HG03060 (cell line): ENCODE data around the gene COL4A2.

ENCODE experiments used
- ATAC-seq: cut with Tn5 transposase; IDR thresholded peaks from one replicate; pipeline ENCODE4 v1.9.1; 2021; ENCODE audit warnings: low read depth, moderate number of reproducible peaks; ENCODE audit not compliant: unreplicated experiment

The COL4A2 gene

DNA sequence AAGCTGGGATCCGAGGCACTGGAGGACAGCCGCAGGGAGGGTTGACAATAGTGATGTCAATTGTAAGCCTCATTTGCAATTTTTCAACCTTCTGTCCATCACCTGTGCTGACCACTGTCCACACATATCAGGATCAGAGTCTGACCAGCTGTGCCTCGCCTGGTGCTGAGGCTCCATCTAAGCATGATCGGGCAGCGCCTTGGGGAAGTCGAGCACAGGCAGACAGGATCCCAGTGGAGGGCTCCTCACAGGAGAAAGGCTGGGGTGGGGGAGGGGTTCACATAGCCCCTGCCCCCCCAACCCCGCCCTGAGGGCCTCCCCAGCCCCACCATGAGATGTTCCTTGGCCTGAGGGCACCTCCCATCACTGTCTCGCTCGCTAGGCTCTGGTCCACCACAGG is 194.1 kb downstream of the COL4A2 start:
- no peak for ATAC-seq

DNA sequence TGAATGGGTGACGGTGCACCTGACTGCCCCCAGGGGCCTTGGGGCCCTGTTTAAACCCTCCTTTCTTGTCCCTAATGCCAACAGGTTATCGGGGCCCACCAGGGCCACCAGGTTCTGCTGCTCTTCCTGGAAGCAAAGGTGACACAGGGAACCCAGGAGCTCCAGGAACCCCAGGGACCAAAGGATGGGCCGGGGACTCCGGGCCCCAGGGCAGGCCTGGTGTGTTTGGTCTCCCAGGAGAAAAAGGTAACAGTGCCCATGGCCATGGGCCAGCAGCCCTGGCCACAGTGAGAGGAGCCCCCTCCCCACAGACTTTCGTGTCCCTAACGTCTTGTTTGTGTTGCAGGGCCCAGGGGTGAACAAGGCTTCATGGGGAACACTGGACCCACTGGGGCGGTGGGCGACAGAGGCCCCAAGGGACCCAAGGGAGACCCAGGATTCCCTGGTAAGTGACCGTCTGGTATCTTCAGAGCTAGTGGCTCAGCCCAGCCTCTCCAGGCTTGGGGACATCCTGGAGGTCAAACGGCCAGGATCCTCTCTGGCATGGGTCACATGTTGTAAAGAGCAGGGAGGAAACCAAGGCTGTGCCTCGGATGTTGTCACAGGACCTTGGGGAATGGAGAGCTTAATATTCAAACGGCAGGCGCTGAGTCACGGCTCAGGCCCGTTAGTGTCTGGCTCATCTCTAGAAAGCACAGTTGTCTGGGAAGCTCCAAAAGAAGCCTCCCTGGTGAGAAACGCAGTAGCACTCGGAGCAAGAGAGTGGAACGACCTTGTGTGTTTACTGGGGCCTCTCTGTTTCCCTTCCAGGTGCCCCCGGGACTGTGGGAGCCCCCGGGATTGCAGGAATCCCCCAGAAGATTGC is 196.2 kb downstream of the COL4A2 start:
- ATAC-seq, result no peak

DNA sequence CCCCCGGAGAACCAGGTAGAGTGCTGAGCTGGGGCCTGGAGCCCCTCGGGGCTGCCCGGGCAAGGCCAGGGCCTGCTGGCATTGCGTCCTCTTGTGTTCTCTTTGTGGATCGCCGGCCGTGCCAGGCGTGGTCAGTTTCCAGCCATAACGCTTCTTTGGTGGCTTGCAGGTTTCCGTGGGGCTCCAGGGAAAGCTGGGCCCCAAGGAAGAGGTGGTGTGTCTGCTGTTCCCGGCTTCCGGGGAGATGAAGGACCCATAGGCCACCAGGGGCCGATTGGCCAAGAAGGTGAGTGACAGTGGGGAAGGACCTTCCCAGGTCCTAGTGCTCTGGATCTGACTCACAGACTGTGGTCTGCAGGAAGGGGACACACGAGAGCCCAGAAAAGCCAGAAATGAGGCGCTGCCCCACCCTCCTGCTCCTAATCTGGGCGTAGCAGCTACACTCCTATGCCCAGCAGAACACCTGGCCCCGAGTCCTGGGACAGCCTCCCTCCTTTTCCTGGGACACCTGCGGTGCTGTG is 197.0 kb downstream of the COL4A2 start:
- ATAC-seq, result no peak

DNA sequence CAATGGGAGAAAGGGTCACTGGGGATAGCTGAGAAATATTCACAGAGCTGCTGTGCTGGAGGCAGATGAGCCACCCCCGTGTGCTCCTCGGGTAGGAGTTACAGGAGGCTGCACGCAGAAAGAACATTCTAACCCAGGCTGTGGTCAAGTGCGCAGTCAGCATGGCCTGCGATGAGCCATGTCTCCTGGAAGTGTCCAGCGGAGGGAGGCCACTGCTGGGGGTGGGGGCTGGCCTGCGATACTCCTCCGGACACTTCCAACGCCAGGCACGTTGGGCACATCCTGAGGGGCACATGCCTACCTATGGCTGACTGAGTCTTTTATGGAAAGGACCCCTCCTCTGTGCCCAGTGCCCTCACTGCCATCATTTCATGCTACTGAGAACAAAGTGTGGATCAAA is 198.5 kb downstream of the COL4A2 start:
- no peak for ATAC-seq

DNA sequence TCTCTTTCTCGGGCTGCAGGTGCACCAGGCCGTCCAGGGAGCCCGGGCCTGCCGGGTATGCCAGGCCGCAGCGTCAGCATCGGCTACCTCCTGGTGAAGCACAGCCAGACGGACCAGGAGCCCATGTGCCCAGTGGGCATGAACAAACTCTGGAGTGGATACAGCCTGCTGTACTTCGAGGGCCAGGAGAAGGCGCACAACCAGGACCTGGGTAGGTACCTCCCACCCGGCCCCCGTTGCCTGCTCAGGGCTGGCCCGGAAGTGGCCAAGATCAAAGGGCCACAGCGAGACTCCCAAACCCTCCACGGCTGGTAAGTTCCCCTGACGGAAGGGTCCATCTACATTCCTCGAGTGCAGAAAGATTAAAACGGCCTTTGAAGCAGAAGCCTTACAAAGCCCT is 199.3 kb downstream of the COL4A2 start:
- ATAC-seq, result no peak

DNA sequence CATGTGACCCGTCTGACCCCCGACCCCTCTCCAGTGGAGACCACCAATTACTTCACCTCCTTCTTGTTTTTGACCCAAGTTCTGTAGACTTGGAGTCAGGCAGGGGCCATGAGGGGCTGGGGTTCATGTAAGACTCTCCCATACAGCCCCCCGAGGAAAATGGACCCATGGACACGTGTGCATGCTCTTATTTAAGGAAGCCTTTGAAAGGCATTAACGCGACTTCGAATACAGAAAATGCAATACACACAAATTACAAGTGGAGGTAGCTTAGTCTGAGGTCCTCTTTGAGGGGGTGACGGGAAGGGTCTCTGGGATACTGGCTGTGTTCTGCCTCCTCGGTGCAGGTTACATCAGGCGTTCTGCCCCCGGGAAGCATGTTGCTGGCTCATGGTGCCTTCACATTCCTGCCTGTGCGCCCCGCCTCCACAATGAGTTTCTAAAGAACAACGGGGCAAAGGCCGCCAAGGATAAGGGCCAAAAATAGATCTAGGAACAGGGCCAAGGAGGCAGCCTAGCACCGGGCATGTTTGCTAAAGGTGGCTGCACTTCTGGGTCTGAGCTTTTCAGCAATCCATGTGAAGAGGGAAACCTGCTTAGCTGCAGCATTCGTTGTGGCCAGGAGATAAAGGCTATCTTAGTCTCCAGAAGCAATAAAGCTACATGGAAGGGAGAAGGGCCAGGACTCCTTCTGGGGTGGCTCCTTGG is 199.9 kb downstream of the COL4A2 start:
- ATAC-seq, result no peak

DNA sequence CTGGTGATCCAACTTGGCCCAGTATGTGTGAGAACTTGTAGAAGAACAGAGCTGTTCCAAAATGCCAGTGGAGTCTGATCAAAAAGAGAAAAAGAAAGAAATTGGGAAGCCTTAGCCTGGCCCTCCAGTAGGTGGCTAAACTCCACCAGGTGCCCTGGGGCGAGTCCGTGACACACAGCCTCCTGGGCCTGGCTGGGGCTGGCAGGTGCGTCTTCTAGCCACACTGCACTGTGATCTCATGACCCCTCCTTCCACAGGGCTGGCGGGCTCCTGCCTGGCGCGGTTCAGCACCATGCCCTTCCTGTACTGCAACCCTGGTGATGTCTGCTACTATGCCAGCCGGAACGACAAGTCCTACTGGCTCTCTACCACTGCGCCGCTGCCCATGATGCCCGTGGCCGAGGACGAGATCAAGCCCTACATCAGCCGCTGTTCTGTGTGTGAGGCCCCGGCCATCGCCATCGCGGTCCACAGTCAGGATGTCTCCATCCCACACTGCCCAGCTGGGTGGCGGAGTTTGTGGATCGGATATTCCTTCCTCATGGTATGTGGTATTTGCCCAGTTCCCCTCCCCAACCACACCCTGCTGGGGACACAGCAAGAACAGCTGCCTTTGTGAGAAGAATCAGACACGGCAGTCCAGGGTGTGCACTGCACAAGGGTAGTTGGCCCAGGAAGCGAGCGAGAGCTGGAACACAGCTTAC is 200.7 kb downstream of the COL4A2 start:
- ATAC-seq, result no peak

DNA sequence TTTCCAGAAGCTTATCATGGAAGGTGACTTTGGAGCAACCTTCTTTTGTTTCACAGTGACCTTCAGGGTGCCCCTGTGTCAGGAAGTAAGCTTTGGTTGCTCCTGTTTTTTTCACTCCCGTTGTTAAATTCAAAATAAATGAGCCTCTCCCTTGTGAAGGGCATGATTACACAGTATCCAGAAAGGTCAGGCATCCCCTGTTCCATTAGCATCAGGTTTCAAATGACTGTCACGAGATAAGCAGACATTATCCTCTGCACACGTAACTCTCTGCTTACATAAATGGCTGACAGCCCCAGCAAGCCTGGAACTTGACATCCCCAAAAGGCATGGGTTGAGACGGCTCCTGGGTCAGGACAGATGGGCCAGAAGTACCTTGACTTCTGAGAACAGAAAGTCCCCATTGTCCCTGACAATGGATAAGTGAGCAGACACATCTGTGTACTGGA is 202.4 kb downstream of the COL4A2 start:
- no peak for ATAC-seq

DNA sequence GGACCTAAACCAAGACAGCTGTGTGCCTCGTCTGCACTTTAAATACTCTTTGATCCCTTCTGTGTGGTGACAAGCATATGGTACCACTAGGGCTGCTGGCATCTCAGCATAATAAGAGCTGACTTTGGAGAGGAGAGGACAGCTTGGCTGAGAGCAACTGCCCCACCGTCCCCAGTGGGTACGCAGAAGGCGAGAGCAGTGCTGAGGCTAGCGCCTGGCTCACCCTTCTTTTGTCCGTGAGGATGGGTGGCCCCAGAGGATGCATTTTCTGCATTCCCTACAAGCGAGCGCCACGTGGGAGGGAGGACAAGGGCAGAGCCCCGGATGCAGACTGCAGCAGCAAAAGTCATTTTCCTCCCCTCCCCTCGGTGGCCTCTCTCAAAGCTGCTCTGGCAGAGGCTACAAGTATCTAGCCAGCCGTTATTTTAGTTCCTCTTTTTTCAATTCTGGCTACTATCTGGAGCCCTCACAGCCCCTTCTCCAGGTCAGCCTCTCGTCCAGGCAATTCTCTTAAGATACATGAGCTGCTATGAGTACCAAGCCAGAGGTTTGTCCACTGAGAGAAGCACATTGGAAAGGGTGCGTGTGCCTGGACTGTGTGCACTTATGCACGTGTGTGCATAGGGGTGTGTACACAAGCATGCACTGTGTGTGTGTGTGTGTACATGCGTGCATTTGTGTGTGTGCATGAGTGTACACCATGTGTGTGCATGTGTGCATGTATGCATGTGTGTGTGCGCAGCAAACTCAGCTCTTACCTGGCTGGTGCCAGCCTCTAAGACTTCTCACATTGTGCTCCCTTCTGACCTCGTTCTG is 203.1 kb downstream of the COL4A2 start:
- peak; percentile 55 for ATAC-seq

DNA sequence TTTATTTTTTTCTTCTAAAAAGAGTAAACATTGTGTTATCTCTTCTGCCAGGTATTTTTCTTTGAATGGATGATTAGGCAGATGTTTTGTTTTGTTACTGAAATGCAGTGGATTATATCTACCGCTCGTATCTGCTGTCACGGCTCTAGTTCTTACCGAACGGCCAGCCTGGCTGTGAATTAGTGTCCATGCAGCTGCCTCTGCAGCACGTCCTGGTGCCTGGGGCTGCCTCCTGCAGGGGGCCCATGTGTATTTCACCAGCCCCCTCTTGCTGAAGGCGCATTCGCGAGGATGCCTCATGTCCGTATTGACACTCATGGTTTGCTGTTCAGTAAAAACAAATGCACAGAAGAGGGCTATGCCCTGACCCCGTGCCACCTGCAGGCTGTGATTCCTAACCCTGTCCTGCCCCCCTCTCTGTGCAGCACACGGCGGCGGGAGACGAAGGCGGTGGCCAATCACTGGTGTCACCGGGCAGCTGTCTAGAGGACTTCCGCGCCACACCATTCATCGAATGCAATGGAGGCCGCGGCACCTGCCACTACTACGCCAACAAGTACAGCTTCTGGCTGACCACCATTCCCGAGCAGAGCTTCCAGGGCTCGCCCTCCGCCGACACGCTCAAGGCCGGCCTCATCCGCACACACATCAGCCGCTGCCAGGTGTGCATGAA is 204.6 kb downstream of the COL4A2 start:
- ATAC-seq, result no peak

DNA sequence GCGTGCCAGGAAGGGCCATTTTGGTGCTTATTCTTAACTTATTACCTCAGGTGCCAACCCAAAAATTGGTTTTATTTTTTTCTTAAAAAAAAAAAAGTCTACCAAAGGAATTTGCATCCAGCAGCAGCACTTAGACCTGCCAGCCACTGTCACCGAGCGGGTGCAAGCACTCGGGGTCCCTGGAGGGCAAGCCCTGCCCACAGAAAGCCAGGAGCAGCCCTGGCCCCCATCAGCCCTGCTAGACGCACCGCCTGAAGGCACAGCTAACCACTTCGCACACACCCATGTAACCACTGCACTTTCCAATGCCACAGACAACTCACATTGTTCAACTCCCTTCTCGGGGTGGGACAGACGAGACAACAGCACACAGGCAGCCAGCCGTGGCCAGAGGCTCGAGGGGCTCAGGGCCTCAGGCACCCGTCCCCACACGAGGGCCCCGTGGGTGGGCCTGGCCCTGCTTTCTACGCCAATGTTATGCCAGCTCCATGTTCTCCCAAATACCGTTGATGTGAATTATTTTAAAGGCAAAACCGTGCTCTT is 205.2 kb downstream of the COL4A2 start:
- ATAC-seq, result no peak

DNA sequence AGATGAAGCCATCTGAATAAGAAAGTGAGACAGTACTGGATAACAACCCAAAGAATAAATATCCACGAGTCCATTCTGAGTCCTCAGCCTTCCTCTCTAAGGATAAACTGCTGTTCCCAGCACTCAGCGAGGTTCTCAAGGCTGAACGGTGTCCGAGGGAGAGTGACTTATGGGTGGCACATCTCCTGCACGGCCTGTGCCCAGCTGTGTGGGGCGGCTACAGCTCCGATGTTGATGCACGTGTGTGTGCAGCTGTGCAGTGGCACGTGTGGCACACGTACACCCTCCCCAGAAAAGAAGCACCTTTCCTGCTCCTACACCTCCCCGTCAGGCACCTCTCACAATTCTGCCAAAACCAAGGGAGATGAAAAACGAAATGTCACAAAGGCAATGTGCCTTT is 209.4 kb downstream of the COL4A2 start:
- ATAC-seq, result no peak

DNA sequence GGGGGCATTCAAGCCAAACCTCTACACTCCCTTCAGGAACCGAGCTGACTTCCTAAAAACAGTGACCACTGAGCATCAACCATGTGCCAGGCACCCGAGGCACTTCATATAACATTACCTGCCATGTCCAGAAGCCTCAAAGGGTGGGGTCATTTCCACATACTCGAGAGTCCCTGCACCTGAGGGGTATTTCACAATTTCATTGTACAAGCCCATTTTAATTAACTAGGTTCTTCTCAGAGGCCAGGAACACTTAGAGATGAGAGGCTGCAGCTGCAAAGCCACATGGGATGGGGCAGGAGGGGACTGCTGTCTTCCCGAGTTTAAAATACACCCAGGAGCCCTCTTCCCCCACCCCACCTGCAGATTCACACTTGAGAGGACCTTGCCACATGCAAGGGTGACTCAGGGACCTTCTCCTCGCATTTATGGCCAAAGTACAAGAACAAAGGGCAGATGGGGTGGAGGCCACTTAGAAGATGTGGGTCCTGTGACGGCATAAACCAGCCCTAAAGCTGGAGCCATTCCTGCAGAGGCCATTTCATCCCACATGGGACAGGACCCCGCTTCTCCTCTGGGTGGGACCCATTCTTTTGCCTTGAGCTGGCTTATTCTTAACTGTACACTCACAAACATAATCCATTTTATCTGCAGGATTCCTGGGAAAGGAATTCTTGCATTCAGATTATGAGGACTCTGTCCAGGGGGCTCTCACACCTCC is 210.6 kb downstream of the COL4A2 start:
- ATAC-seq, result no peak

DNA sequence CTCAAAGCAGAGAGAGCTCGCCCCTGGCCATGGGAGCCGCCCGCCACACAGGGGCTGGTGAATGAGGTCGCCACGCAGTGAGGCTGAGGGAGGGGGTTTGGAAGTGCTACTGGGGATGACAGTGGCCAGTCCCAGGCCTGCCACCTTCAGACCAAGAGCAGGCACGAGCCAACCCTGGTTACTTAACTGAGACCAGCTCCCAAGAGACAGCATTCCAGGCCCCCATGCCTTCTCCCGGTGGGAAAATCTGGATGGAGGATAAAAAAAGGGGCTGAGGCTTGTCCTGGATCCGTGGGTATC is 211.1 kb downstream of the COL4A2 start:
- no peak for ATAC-seq

DNA sequence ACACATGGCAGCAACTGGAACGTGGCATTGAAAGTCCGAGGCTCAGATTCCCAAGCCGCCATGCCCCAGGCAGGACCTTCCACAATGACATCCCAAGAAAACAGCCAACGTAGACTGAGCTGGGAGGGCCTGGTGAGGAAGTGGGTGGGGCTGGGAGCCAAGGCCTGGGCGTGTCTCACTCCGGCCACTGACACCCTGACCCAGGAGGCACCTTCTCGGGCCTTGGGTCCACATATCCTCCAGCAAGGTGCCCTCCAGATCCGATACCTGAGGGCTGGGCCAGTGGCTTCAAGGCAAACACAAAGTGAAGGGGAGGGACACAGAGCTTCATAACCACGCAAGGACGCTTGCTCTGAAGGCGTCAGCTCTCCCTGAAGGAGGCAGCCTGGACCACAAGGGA is 211.5 kb downstream of the COL4A2 start:
- ATAC-seq, result no peak

DNA sequence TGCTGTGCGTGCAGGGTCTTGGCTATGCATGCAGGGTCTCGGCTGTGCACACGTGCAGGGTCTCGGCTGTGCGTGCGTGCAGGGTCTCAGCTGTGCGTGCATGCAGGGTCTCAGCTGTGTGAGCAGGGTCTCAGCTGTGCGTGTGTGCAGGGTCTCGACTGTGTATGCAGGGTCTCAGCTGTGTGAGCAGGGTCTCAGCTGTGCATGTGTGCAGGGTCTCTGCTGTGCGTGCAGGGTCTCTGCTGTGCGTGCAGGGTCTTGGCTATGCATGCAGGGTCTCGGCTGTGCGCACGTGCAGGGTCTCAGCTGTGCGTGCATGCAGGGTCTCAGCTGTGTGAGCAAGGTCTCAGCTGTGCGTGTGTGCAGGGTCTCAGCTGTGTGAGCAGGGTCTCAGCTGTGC is 212.0 kb downstream of the COL4A2 start:
- no peak for ATAC-seq

DNA sequence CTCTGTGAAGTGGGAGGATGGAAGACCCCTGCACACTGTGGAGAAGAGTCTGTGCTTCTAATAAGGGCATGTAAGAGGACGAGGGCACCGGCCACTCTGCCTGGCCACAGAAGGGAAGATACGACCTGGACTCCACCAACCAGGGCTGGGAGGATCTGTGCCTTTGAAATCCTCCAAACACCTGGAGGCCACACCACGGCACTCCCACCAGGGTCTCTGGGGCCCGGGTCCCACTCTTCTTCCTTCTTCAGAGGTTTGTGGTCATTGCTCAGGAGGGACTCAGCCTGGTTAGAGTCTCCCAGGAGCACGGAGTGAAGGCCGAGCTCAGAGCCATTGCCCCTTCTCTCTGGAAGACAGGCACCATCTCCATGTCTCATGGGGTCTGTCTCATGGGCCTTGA is 212.4 kb downstream of the COL4A2 start:
- no peak for ATAC-seq

DNA sequence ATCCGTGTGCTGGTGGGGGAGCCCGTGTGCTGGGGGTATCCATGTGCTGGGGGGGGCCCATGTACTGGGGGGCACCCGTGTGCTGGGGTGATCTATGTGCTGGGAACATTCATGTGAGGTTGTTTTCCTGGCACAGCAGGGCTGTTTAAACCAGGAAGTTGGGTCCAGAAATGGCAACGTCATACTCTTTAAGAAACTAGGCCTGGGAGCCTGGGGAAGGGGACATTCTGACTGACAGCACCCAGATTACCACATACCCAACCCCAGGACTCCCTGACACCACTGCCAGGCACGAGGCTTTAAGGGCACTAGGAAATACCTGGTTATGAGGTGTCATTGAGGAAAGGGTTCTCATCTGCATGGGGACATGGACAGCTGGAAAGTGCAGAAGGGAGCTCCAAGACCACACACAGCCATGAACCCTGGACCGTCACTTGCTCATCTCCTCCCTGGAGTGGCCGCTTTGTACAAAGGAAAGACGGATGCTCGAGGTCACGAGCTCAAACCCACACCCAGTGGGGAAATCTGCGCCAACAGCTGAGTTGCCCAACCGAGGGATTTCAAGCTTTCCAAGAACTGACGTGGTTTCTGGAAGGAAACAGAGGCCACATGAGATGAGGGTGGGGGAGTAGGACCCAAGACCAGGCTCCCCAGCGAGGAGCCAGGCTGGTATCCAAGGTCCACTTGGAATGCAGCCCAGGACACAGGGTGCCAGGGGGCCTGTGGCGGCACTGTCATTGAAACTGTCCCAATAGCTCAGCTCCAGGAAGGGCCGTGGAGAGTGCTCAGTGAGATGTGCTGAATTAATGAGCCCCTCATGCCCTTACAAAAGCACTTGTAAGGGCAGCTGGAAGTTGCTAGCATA is 213.6 kb downstream of the COL4A2 start:
- no peak for ATAC-seq
